Activated CD4-positive, alpha-beta T cell treated with anti-CD3 and anti-CD28 coated beads, Interleukin-2, amount 50 U/mL, for 4 hours (primary cell): Measurements from ENCODE around the gene DDX24.

Source experiments
- DNase-seq, 2 experiments: peaks; one replicate each; pipeline ENCODE4 v3.0.0-alpha.2; 2020

DDX24 gene

GRCh38 chr14:94004015-94004414, 77.0 kb downstream of the DDX24 start:
- DNase-seq, result no peak

DNA sequence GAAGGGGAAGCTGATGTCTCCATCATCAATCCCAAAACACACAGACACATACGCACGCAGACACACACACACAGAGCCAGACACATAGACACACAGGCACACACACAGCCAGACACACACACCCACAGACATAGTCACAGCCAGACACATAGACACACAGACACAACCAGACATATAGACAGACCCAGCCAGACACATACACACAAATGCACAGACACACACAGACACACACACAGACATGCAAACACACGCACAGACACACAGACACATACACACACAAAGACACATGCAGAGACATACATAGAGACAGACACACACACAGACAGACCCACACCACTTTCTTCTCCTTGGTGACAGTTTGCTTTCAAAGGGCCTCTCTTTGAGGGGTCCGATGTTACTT, 77.6 kb downstream of the DDX24 start:
- DNase-seq, result no peak

- DNase-seq, result peak; percentile 45
Measured at GRCh38 chr14:94001501-94002396, 79.3 kb downstream of the DDX24 start.

DNA sequence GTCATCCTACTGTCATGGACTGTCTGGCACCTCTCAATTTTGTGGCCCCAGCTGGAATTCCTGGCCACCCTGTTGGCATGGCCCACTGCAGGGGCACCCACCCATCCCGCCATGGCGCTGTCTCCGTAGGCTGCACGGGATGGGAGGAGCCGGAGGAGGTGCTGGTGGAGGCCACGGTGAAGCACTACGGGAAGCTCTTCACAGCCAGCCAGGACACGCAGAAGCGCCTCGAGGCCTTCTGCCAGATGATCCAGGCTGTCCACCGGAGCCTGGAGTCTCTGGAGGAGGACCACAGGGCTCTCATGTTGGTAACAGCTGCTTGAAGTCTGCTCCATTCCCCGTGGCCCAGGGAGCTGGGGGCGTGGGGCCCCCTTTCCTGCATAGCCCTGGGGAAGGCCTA, 80.0 kb downstream of the DDX24 start:
- DNase-seq, result no peak

- DNase-seq, result no peak
Measured at GRCh38 chr14:94000267-94000666, 80.7 kb downstream of the DDX24 start.

DNA sequence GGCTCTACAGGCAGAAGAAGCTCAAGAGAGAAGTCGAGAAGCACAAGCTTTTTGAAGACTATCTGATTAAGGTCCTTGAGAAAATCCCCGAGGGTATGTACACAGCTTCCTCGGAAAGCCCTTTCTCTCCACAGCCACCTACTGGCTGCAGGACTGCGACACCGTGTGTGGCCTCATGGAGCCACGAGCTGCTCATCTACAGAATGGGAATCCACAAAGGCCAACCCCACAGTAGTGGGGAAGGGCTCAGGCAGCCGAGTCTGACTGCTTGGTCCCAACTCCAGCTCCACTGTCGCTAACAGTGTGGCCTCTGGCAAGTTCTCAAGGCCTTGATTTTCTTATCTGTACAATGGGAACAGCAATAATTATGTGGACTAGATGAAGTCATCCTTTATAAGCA, 81.4 kb downstream of the DDX24 start:
- DNase-seq, result no peak

GRCh38 chr14:93998871-93999403, 82.1 kb downstream of the DDX24 start:
- no peak for DNase-seq
